Cardiac muscle cell (in vitro differentiated cells and primary cell): ENCODE data around the gene SCAANT1. TPM values are rescaled to one million over a fixed set of nuclear protein-coding genes. Genes with fewer than 3 reads are reported as not detected.

Experiments
- DNase-seq, 2 donors: peaks; one replicate each; pipeline versions ENCODE4 v3.0.0 to v3.0.0-alpha.2; 2010 to 2017; ENCODE audit warnings: low read depth in 1 of 2, low spot score in 1 of 2
- H3K27ac ChIP-seq: fragments of 200-600 bp; sonication (generic); 2 replicates; pipeline ENCODE4 v1.5.1; 2016
- H3K27me3 ChIP-seq: fragments of 200-600 bp; sonication (generic); 2 replicates; pipeline ENCODE4 v1.6.0; 2016; ENCODE audit warnings: control low read depth
- H3K36me3 ChIP-seq: fragments of 200-600 bp; sonication (generic); 2 replicates; pipeline ENCODE4 v1.5.1; 2016; ENCODE audit warnings: control low read depth
- H3K4me1 ChIP-seq: fragments of 200-600 bp; sonication (generic); 2 replicates; pipeline ENCODE4 v1.8.1; 2017; ENCODE audit warnings: low read depth, mild to moderate bottlenecking, mixed run types
- H3K4me3 ChIP-seq: fragments of 200-600 bp; sonication (generic); 2 replicates; pipeline ENCODE4 v1.5.1; 2016; ENCODE audit warnings: mild to moderate bottlenecking
- H3K9me3 ChIP-seq: fragments of 200-600 bp; sonication (generic); 2 replicates; pipeline ENCODE4 v1.5.1; 2017; ENCODE audit warnings: low read depth, mild to moderate bottlenecking, control low read depth
- polyA plus RNA-seq: library from polyadenylated mRNA; unstranded; fragments of >200 nt; fragmentation: Nextera tagmentation; extraction: Ambion mirVana; gene quantifications from 2 replicates; pipeline ENCODE4 v1.2.1, GENCODE V29; 2016
- total RNA-seq: library from RNA; depleted of rRNA; stranded (reverse); fragments of >200 nt; gene quantifications from 2 replicates; pipeline ENCODE4 v1.2.3, GENCODE V29; 2016
- TF ChIP-seq, protein P1 (sequence below): IDR thresholded peaks from 2 replicates; pipeline ENCODE4 v1.5.1; 2012; ENCODE audit warnings: low read depth, mild to moderate bottlenecking, low read length

Gene SCAANT1
- total and polyA plus RNA-seq, 2 experiments from 2014 or later, result not detected

DNA sequence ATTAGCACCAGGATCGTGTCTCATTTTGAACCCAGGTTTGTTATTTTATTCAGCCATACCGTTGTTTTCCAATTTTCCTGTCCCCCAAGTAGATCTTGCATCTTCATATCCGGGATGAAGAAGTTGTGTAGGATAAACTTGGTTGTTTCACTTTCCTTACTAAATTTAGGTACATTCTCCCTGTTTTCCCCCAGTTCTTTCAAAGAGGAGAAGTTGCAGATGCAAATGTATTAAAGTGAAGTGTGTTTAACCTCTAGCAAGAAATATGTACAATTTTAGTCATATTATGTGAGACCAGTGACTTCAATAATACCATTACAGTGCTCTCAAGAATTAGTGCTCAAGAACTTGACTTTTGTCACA, 47.2 kb downstream of the SCAANT1 start:
- no peak overlapping the region for H3K27ac ChIP-seq
- TF ChIP-seq, protein P1, sequence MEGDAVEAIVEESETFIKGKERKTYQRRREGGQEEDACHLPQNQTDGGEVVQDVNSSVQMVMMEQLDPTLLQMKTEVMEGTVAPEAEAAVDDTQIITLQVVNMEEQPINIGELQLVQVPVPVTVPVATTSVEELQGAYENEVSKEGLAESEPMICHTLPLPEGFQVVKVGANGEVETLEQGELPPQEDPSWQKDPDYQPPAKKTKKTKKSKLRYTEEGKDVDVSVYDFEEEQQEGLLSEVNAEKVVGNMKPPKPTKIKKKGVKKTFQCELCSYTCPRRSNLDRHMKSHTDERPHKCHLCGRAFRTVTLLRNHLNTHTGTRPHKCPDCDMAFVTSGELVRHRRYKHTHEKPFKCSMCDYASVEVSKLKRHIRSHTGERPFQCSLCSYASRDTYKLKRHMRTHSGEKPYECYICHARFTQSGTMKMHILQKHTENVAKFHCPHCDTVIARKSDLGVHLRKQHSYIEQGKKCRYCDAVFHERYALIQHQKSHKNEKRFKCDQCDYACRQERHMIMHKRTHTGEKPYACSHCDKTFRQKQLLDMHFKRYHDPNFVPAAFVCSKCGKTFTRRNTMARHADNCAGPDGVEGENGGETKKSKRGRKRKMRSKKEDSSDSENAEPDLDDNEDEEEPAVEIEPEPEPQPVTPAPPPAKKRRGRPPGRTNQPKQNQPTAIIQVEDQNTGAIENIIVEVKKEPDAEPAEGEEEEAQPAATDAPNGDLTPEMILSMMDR, result no peak
- no peaks in the 10 kb centered on the region for H3K36me3 ChIP-seq
- H3K4me3 ChIP-seq, result peak overlapping the region; percentile 99
- H3K27me3 ChIP-seq, result no peaks in the 10 kb centered on the region
- peaks cover 15% of the 10 kb centered on the region for H3K4me1 ChIP-seq
- H3K9me3 ChIP-seq, result no peaks in the 10 kb centered on the region
- DNase-seq, result no peak

DNA sequence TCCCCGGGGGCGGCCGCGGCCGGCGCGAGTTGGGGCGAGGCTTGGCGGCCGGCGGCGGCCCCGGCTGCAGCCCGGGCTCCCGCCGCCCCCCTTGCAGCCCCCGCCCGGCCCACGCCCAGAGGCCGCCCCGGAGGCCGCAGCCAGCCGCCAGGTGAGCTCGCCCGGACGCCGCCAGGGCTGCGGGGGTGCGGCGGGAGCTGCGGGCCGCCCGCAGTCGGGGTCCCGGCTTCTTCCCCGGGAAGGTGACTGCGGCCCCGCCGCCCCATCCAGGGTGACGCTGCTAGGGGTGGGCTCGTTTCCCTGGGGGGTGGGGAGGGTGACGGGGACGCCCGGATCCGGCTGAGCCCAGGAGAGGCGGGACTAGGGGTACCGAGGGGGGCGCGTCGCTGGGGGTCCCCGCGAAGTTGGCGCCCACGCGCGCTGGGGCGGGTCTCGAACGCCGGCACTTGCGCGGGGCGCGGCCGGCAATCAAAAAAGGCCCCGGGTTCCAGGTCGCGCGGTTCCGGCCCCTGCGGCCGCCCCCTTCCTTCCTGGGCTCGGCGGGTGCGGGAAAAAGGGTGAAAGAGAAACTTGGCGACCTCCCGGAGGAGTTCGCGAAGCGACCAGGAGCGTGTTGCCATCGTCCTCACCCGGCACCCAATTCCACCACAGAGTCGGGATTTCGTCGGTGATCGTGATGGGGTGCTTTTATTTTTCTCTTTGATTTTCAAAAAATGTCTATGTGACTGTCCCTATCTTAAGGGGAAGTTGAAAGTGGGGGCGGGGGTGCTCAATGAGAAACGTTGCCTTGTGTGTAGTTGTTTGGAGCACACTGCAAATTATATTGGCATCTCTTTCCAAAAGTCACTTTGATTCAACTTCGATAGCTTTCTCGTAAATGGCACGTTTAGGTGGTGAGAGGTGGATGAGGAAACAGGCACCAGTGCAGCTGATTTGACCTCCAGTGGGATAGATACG, 47.9 kb downstream of the SCAANT1 start:
- H3K27ac ChIP-seq, result peak overlapping the region; percentile 56
- peaks cover 15% of the 10 kb centered on the region for H3K4me1 ChIP-seq
- peak; percentile 10 for DNase-seq

DNA sequence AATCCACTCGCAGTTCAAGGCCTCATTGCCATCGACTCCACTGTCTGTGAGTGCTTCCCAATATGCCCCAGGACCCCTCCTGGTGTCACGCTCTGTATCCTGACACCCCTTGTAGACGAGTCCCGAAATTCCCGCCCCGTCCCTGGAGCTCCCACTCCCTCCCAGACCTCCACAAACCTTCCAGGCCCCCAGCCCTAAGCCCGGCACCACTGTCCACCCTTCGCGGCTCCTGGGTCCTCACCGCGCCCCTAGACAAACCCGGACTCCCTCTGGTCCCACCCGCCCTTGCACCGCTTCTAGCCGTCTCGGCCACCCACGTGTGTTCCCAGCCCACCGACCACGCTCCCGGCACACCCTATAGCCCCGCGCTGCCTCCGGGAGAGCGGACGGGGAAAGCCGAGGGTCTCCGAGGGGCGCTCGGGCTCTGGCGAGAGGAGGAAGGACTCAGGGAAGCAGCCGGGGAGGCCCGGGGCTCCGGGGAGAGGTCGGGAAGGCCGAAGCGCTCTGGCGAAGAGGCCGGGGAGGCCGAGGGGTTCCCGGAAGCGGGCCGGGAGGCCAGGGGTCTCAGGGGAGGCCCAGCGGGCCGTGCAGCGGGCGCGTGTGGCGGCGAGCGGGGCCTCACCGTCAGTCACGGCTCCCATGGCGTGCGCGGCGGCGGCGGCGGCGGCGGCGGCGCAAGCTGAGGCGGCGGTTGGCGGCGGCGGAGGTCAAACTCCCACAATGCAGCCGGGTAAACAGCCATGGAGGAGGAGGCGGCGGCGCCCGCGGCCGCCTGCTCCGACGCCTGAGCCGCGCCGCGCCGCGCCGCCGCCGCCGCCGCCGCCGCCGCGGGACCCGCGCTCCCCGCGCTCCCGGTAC, 48.8 kb downstream of the SCAANT1 start, which contains the start of the genes ATXN7 and THOC7:
Gene ATXN7, plus strand, starts transcription at position 718 of the 858 bp plus-strand sequence. CDS start 48,732 bp downstream, outside the sequence.
Gene THOC7, minus strand, starts transcription at position 656 of the 858 bp plus-strand sequence. Its CDS starts 15 bp downstream, at position 641.
- Histone ChIP-seq H3K27ac (peak within 1 kb of the TSS; percentile 95), H3K36me3 (no peaks in the 10 kb centered on the region), H3K4me1 (peaks cover 15% of the 10 kb centered on the region), H3K9me3 (no peaks in the 10 kb centered on the region), H3K27me3 (no peaks in the 10 kb centered on the region), H3K4me3 (peak within 1 kb of the TSS; percentile 99)
- peak; percentile 71 to 84 for DNase-seq
- TF ChIP-seq, protein P1, result no peak

More for the DNA sequence above, 47.9 kb downstream of the SCAANT1 start:
- Histone ChIP-seq H3K4me3 (peak overlapping the region; percentile 99), H3K36me3 (no peaks in the 10 kb centered on the region), H3K27me3 (no peaks in the 10 kb centered on the region), H3K9me3 (no peaks in the 10 kb centered on the region)
- TF ChIP-seq, protein P1, result no peak

DNA sequence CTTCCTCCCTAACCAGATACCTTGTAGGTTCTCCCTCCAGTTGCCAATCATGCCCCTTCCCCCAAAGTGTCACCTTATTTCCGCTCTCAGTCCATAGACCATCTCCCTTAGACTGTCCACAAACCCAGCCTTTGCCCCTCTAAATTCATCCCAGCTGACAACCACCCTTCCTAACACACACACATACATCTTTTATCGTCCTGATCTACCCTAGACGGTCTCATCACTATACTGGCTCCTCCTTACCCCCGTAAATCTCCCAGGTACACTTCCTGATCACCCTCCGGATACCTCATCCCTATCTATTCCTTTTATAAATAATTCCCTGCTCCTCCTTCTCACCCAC, 49.4 kb downstream of the SCAANT1 start:
- no peak overlapping the region for H3K27ac ChIP-seq
- H3K27me3 ChIP-seq, result no peaks in the 10 kb centered on the region
- H3K9me3 ChIP-seq, result no peaks in the 10 kb centered on the region
- peak overlapping the region; percentile 87 for H3K4me3 ChIP-seq
- H3K4me1 ChIP-seq, result peaks cover 15% of the 10 kb centered on the region
- DNase-seq, result no peak
- TF ChIP-seq, protein P1, result no peak
- no peaks in the 10 kb centered on the region for H3K36me3 ChIP-seq

Other genes with a start within 250 kb of the SCAANT1 start
- not detected in 2 replicates for gene C3orf49, start 93.1 kb downstream of the SCAANT1 start, total RNA-seq
- not detected in 2 replicates for gene C3orf49, start 93.1 kb downstream of the SCAANT1 start, polyA plus RNA-seq
- gene THOC7, start 48.6 kb downstream of the SCAANT1 start, total RNA-seq, result 49.1 and 58.8 TPM in 2 replicates
- 98.5 and 115 TPM in 2 replicates for gene THOC7, start 48.6 kb downstream of the SCAANT1 start, polyA plus RNA-seq
- gene ATXN7, start 48.5 kb downstream of the SCAANT1 start, total RNA-seq, result 7.2 and 8.2 TPM in 2 replicates
- gene ATXN7, start 48.5 kb downstream of the SCAANT1 start, polyA plus RNA-seq, result 6.2 and 8.3 TPM in 2 replicates
- gene PSMD6, start 111.1 kb upstream of the SCAANT1 start, total RNA-seq, result 107 and 110 TPM in 2 replicates
- 159 and 184 TPM in 2 replicates for gene PSMD6, start 111.1 kb upstream of the SCAANT1 start, polyA plus RNA-seq